DMS153 treated with DMSO at 0.1 percent for 48 hours (cell line): ENCODE results near the gene ZNF846.
"Not testable (repeated sequence)": the region's sequence is repeated elsewhere in the genome, so short reads cannot be mapped to it uniquely, and the experiment has no call there.

ENCODE experiments used
- DNase-seq: peaks from one replicate; lab custom pipeline; 2025; ENCODE audit not compliant: unreplicated experiment; lab: John Stamatoyannopoulos, UW

The ZNF846 gene

GRCh38 chr19:9768175-9769112 lies at the start of gene ZNF846:
Gene ZNF846 (minus strand): TSS chr19:9768738. CDS start chr19:9764950, 3,788 bp downstream.
- peak; percentile 89 for DNase-seq

GRCh38 chr19:9818175-9818733 lies 49.7 kb upstream of the ZNF846 start:
- DNase-seq: no peak

DNA sequence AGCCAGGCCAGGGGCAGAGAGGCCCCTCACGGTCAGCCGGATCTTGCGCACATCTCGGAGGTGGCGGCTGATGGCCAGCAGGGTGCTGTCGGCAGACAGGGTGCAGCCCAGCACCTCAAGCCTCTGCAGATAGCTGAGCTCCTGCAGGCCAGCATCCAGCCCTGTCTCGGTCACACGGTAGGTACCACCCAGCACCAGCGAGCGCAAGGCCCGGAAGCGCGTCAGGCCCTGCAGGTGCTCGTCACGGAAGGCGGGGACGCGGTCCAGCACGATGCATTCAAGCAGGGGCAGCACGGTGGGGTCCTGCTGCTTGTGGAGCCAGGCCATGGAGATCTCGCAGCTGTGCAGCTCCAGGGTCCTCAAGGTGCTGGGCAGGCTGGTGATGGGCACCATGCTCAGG lies 42.6 kb upstream of the ZNF846 start:
- no peak for DNase-seq

DNA sequence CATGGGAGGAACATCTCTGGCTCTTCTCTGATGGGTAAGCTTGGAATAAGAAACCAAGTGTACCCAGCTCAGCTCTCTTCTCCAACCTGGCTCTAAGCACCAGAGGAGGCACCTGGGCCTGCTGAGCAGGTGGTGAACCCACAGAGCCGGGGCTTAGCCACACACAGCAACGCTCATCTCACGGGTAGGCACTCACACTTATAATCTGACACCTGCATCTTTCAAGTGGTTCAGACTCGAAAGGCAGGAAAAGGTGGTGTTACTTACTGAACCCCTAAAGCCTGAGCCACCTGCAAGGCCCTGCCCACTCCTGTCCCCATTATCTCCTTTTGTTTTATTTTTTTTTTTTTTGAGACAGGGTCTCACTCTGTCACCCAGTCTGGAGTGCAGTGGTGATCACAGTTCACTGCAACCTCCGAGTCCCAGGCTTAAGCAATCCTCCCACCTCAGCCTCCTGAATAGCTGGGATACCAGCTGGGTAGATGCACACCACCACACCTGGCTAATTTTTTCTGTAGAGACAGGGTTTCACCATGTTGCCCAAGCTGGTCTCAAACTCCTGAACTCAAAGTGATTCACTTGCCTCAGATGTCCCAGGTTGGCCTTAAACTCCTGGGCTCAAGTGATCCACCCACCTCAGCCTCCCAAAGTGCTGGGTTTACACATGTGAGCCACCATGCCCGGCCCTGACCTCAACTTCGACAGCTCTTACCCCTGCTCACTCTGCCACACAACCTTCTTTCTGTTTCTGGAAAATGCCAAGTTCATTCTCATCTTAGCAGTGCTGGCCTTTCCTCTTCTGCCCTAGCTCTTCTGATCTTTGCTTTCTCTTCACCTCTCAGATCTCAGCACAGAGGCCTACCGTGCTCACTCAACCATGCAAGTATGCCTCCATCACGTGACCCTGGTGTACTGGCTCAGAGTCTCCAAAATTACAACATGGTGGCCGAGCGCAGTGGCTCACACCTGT lies 40.6 kb upstream of the ZNF846 start:
- no peak for DNase-seq

DNA sequence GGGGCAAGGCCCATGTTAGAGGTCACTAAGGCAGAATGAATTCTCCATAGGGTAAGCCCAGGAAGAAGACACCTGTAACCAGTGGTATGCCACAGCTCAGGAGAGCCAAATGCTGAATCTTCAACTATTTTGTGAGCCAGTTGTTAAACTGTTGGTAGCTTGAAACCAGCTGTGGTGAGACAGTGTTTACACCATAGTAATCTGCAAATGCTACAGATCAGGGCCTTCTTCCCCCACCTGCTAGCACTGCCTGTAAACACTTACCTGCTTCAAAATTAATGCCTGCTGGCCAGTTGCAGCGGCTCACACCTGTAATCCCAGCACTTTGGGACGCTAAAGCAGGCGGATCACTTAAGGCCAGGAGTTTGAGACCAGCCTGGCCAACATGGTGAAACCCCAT lies 38.3 kb upstream of the ZNF846 start:
- no peak for DNase-seq

GRCh38 chr19:9801976-9802375 lies 33.4 kb upstream of the ZNF846 start:
- no peak for DNase-seq

DNA sequence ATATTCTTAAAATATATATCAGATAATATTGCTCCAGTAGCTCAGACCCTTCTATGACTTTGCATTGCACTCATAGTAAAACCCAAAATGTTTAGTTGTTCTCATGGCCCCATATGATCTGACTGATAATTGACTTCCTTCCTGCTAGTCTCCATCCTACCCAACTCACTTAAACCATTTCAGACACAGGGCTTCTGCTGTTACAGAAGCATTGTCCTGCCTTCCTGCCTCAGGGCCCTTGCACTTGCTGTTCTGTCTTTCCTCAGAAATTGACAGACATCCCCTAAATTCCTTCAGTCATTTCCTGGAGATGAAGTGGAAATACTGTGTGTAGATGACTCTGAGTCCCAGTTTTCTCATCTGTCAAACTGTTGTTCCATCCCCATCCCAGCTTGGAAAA lies 30.6 kb upstream of the ZNF846 start:
- no peak for DNase-seq

DNA sequence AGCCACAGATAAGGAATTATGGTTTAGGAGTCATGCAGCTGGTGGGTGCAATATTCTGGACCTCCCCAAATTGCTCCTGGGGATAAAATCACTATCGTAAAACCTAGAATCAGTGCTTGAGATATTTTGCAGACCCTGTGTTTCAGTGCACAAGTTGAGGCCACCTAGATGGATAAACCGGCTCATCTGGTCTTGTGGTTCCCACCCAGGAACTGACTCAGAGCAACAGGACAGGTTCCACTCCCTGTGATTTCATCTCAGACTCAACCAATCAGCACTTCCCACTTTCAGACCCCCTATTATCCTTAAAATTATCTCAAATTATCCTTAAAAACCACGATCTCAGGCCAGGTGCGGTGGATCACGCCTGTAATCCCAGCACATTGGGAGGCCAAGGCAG lies 29.3 kb upstream of the ZNF846 start:
- no peak for DNase-seq

- DNase-seq: peak; percentile 60
These were observed 27.7 kb upstream of the ZNF846 start for GRCh38 chr19:9796113-9796773.

GRCh38 chr19:9793071-9793591 lies 24.6 kb upstream of the ZNF846 start:
- DNase-seq: peak; percentile 5

DNA sequence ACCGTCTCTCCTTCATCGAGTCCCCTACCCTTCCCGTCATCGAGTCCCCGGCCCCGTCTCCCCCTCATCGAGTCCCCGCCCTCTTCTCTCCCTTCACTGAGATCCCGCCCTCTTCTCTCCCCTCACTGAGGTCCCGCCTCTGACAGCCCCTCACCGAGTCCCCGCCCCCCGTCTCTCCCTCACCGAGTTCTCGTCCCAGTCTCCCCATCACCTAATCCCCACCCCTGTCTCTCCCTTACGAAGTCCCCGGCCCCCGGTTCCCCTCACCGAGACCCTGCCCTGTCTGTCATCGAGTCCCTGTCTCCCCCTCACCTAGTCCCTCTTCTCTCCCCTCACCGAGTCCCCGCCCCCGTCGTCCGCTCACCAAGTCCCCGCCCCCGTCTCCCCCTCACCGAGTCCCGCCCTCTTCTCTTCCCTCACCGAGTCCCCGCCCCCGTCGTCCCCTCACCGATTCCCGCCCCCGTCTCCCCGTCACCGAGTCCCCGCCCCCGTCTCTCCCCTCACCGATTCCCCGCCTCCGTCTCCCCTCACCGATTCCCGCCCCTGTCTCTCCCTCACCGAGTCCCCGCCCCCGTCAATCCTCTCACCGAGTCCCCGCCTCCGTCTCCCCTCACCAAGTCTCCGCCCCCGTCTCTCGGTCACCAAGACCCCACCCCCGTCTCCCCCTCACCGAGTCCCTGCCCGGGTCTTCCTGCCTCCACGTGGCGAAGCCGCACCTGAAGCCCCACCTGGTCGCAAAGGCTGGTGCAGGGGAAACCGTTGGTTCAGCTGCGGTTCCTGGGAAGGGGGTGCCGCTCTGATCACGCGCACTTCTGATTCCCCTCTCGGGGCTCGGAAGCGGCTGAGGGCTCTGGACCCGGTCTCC lies 23.9 kb upstream of the ZNF846 start:
- DNase-seq: peak; percentile 78

- peak; percentile 86 for DNase-seq
These were observed 23.1 kb upstream of the ZNF846 start for GRCh38 chr19:9791552-9792205.

GRCh38 chr19:9791073-9791367 lies 22.5 kb upstream of the ZNF846 start:
- DNase-seq: not testable (repeated sequence)

- not testable (repeated sequence) for DNase-seq
These were observed 21.0 kb upstream of the ZNF846 start for GRCh38 chr19:9789579-9789978.

DNA sequence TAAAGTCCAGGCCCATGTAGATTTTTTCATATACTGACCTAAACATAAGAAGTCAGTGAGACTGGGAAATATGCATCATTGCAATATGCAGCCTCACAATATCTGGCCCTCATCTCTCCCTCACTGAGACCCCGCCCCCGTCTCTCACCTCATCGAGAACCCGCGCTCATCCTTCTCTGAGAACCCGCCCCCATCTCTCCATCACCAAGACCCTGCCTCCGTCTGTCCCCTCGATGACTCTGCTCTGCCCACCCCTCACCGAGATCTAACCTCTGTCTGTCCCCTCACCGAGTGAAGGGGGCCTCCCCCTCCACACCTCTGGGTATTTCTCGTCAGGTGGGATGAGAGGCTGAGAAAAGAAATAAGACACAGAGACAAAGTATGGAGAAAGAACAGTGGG lies 20.5 kb upstream of the ZNF846 start:
- no peak for DNase-seq

GRCh38 chr19:9788604-9789003 lies 20.1 kb upstream of the ZNF846 start:
- not testable (repeated sequence) for DNase-seq

DNA sequence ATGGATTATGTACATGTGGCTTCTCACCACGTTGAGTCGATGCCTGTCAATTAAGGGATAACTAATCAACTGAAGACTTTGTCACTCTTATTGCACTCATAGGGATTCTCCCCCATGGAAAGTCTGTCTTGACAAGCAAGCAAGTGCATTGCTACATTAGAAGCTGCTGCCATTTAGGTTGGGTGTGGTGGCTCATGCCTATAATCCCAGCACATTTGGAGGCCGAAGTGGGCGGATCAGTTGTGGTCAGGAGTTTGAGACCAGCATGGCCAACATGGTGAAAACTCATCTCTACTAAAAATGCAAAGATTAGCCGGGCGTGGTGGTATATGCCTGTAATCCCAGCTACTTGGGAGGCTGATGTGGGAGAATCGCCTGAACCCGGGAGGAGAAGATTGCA lies 18.3 kb upstream of the ZNF846 start:
- no peak for DNase-seq

- no peak for DNase-seq
These were observed 17.8 kb upstream of the ZNF846 start for GRCh38 chr19:9786342-9786741.
